Liver (tissue), 9 donors: ENCODE measurements around the gene SMC4. TPM values are rescaled to one million over a fixed set of nuclear protein-coding genes. Genes with fewer than 3 reads are reported as not detected.

ENCODE experiments used
- DNase-seq: peaks from one replicate; pipeline ENCODE4 v3.0.0-alpha.2; 2017; ENCODE audit warnings: low spot score
- H3K27ac ChIP-seq, 2 donors: one replicate each; pipeline ENCODE4 v1.7.0; 2013; ENCODE audit warnings: inconsistent platforms in 2 of 2, low read length in 2 of 2, control low read depth in 1 of 2, low read depth in 1 of 2, mild to moderate bottlenecking in 1 of 2
- H3K27me3 ChIP-seq, 4 donors: one replicate each; pipeline versions ENCODE4 v1.6.1 to v1.7.0; 2013; ENCODE audit warnings: low read length in 3 of 4, inconsistent platforms in 1 of 4, mild to moderate bottlenecking in 1 of 4, moderate library complexity in 1 of 4; ENCODE audit not compliant: control insufficient read depth in 4 of 4, insufficient read depth in 4 of 4
- H3K36me3 ChIP-seq, 4 donors: one replicate each; pipeline versions ENCODE4 v1.6.1 to v1.7.0; 2013; ENCODE audit warnings: low read length in 3 of 4, mild to moderate bottlenecking in 3 of 4, low read depth in 1 of 4, moderate library complexity in 1 of 4; ENCODE audit not compliant: control insufficient read depth in 4 of 4, insufficient read depth in 3 of 4
- H3K4me1 ChIP-seq, 4 donors: one replicate each; pipeline versions ENCODE4 v1.6.1 to v1.7.0; 2013; ENCODE audit warnings: low read length in 3 of 4, mild to moderate bottlenecking in 3 of 4, moderate library complexity in 1 of 4; ENCODE audit not compliant: control insufficient read depth in 4 of 4, insufficient read depth in 4 of 4
- H3K4me3 ChIP-seq, 3 donors: one replicate each; pipeline versions ENCODE4 v1.6.1 to v1.7.0; 2013; ENCODE audit warnings: low read length in 3 of 3, control low read depth in 1 of 3, low read depth in 1 of 3, mild to moderate bottlenecking in 1 of 3
- H3K9ac ChIP-seq, 2 donors: one replicate each; pipeline ENCODE4 v1.7.0; 2013; ENCODE audit warnings: low read length in 2 of 2, mild to moderate bottlenecking in 2 of 2, moderate library complexity in 2 of 2, control low read depth in 1 of 2, low read depth in 1 of 2
- H3K9me3 ChIP-seq, 4 donors: one replicate each; pipeline versions ENCODE4 v1.6.1 to v1.7.0; 2013; ENCODE audit warnings: low read length in 3 of 4; ENCODE audit not compliant: control insufficient read depth in 4 of 4
- EGR1 ChIP-seq, 2 donors: IDR thresholded peaks; 2 replicates each; pipeline ENCODE4 v1.6.1; 2016 to 2018; ENCODE audit warnings: antibody characterized with exemption in 2 of 2, low read depth in 2 of 2
- FOXA1 ChIP-seq: IDR thresholded peaks from 2 replicates; pipeline ENCODE4 v1.6.1; 2016; ENCODE audit warnings: antibody characterized with exemption
- FOXA2 ChIP-seq: IDR thresholded peaks from 2 replicates; pipeline ENCODE4 v1.6.1; 2016; ENCODE audit warnings: antibody characterized with exemption
- GABPA ChIP-seq, 2 donors: IDR thresholded peaks in 1 of 2; conservative IDR thresholded peaks in 1 of 2; 2 replicates each; pipeline ENCODE4 v1.6.1; 2016; ENCODE audit warnings: antibody characterized with exemption in 2 of 2, mild to moderate bottlenecking in 1 of 2, moderate library complexity in 1 of 2
- HNF4A ChIP-seq, 2 donors: conservative IDR thresholded peaks; 2 replicates each; pipeline ENCODE4 v1.6.1; 2016; ENCODE audit warnings: antibody characterized with exemption in 2 of 2, mild to moderate bottlenecking in 2 of 2
- HNF4G ChIP-seq: IDR thresholded peaks from 2 replicates; pipeline ENCODE4 v1.6.1; 2016; ENCODE audit warnings: antibody characterized with exemption
- JUND ChIP-seq, 2 donors: IDR thresholded peaks; 2 replicates each; pipeline ENCODE4 v1.6.1; 2016; ENCODE audit warnings: antibody characterized with exemption in 2 of 2
- NR2F2 ChIP-seq: IDR thresholded peaks from 2 replicates; pipeline ENCODE4 v1.6.1; 2016; ENCODE audit warnings: antibody characterized with exemption
- RAD21 ChIP-seq, 2 donors: IDR thresholded peaks; 2 replicates each; pipeline ENCODE4 v1.6.1; 2016; ENCODE audit warnings: antibody characterized with exemption in 2 of 2, mild to moderate bottlenecking in 2 of 2
- RXRA ChIP-seq, 2 donors: IDR thresholded peaks; 2 replicates each; pipeline ENCODE4 v1.6.1; 2017 to 2018; ENCODE audit warnings: antibody characterized with exemption in 2 of 2, mild to moderate bottlenecking in 1 of 2
- SP1 ChIP-seq: IDR thresholded peaks from 2 replicates; pipeline ENCODE4 v1.6.1; 2018; ENCODE audit warnings: antibody characterized with exemption, mild to moderate bottlenecking
- TAF1 ChIP-seq: conservative IDR thresholded peaks from 2 replicates; pipeline ENCODE4 v1.6.1; 2016; ENCODE audit warnings: antibody characterized with exemption, mild to moderate bottlenecking
- YY1 ChIP-seq: IDR thresholded peaks from 2 replicates; pipeline ENCODE4 v1.6.1; 2016; ENCODE audit warnings: antibody characterized with exemption, mild to moderate bottlenecking
- WGBS: extraction: QIAGEN DNeasy Blood & Tissue Kit; methylation state at CpG from one replicate; pipeline ENCODE4 v1.1.7; 2013; 5-methylcytosine and 5-hydroxymethylcytosine counted together
- polyA plus RNA-seq, 2 donors: library from polyadenylated mRNA; stranded (reverse) in 1 of 2; unstranded in 1 of 2; fragments of 200-250 nt in 1 of 2; fragments of >200 nt in 1 of 2; fragmentation: Nextera tagmentation in 1 of 2; extraction: Ambion mirVana in 1 of 2; gene quantifications; one replicate each; pipeline versions ENCODE4 v1.2.1 to v1.2.3, GENCODE V29; 2013 to 2015
- total RNA-seq, 2 donors: library from RNA; depleted of rRNA; stranded (reverse); fragments of >200 nt; gene quantifications; one replicate each; pipeline ENCODE4 v1.2.3, GENCODE V29; 2014
- TF ChIP-seq, protein P1 (sequence below): IDR thresholded peaks from 2 replicates; pipeline ENCODE4 v1.6.1; 2016; ENCODE audit warnings: antibody characterized with exemption
- TF ChIP-seq, protein P2 (sequence below): fragments of 150-350 bp; IDR thresholded peaks from 2 replicates; pipeline ENCODE4 v1.5.1; 2017; ENCODE audit warnings: improper control_type of control experiment, low read depth, low read length; ENCODE audit not compliant: missing input control
- TF ChIP-seq, protein P3 (sequence below): IDR thresholded peaks from 2 replicates; pipeline ENCODE4 v1.6.1; 2016; ENCODE audit warnings: antibody characterized with exemption, mild to moderate bottlenecking
- TF ChIP-seq, protein P4 (sequence below): IDR thresholded peaks from 2 replicates; pipeline ENCODE4 v1.6.1; 2016; ENCODE audit warnings: antibody characterized with exemption
- TF ChIP-seq, protein P5 (sequence below): IDR thresholded peaks from 2 replicates; pipeline ENCODE4 v1.6.1; 2016; ENCODE audit warnings: antibody characterized with exemption
- donor health status: healthy.
- donor health status: healthy.
- donor health status: healthy.
- donor health status: healthy.
- donor health status: healthy.

Gene SMC4
- total and polyA plus RNA-seq, 4 donors = 6.7 to 161 (median 17.1) TPM

DNA sequence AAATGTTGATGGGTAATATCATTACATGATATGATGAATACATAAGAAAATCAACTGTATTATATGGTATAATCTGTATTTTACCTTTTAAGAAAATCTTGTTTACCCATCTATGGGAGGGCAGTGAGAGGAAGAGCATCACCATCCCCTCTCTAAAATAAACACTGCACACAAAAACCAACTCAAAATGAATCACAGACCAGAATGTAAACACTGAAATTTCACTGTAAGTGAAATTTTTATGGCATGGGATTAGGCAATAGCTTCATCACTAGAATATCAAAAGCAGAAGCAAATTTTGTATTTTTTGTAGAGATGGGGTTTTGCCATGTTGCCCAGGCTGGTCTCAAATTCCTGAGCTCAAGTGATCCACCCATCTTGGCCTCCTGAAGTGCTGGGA lies 26.7 kb upstream of the SMC4 start:
- Histone ChIP-seq H3K36me3 (peaks cover 0 to 2% (median 0%) of the 10 kb centered on the region in 4 donors), H3K27ac (no peak overlapping the region), H3K27me3 (no peaks in the 10 kb centered on the region), H3K4me3 (no peak overlapping the region), H3K9ac (no peak overlapping the region), H3K9me3 (no peaks in the 10 kb centered on the region), H3K4me1 (peaks cover 0 to 4% (median 1%) of the 10 kb centered on the region in 4 donors)
- TF ChIP-seq EGR1 (IDR thresholded peaks at IDR 0.05; ENCODE audit: low read depth in 2 of 2) = no peak
- TF ChIP-seq, protein P1, sequence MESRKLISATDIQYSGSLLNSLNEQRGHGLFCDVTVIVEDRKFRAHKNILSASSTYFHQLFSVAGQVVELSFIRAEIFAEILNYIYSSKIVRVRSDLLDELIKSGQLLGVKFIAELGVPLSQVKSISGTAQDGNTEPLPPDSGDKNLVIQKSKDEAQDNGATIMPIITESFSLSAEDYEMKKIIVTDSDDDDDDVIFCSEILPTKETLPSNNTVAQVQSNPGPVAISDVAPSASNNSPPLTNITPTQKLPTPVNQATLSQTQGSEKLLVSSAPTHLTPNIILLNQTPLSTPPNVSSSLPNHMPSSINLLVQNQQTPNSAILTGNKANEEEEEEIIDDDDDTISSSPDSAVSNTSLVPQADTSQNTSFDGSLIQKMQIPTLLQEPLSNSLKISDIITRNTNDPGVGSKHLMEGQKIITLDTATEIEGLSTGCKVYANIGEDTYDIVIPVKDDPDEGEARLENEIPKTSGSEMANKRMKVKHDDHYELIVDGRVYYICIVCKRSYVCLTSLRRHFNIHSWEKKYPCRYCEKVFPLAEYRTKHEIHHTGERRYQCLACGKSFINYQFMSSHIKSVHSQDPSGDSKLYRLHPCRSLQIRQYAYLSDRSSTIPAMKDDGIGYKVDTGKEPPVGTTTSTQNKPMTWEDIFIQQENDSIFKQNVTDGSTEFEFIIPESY = no peak
- DNase-seq = no peak

DNA sequence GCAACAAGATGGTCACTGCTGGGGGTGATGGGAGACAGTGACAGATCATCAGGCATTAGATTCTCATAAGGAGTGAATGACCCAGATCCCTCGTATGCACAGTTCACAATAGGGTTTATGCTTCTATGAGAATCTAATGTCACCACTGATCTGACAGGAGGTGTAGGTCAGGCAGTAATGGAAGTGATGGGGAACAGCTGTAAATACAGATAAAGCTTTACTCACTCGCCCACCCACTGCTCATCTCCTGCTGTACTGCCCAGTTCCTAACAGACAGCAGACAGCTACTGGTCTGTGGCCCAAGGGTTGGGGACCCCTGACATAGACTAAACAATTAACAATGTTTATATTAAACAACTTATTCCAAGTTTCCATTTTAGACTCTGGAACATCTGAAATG lies 25.8 kb upstream of the SMC4 start:
- Histone ChIP-seq H3K4me1 (peaks cover 0 to 4% (median 1%) of the 10 kb centered on the region in 4 donors), H3K36me3 (peaks cover 0 to 2% (median 0%) of the 10 kb centered on the region in 4 donors), H3K27me3 (no peaks in the 10 kb centered on the region), H3K27ac (no peak overlapping the region), H3K4me3 (no peak overlapping the region), H3K9ac (no peak overlapping the region), H3K9me3 (no peaks in the 10 kb centered on the region)
- DNase-seq = no peak
- TF ChIP-seq NR2F2 (no peak), YY1 (no peak), HNF4A (conservative IDR thresholded peaks at IDR 0.05) (no peak), GABPA (IDR thresholded peaks at IDR 0.05 in 1 of 2, conservative IDR thresholded peaks at IDR 0.05 in 1 of 2) (no peak), JUND (IDR thresholded peaks at IDR 0.05) (no peak), SP1 (no peak), TAF1 (no peak), FOXA1 (no peak), RAD21 (IDR thresholded peaks at IDR 0.05) (no peak), FOXA2 (no peak), HNF4G (no peak), EGR1 (IDR thresholded peaks at IDR 0.05; ENCODE audit: low read depth in 2 of 2) (no peak), RXRA (IDR thresholded peaks at IDR 0.05) (no peak)
- TF ChIP-seq, protein P2, sequence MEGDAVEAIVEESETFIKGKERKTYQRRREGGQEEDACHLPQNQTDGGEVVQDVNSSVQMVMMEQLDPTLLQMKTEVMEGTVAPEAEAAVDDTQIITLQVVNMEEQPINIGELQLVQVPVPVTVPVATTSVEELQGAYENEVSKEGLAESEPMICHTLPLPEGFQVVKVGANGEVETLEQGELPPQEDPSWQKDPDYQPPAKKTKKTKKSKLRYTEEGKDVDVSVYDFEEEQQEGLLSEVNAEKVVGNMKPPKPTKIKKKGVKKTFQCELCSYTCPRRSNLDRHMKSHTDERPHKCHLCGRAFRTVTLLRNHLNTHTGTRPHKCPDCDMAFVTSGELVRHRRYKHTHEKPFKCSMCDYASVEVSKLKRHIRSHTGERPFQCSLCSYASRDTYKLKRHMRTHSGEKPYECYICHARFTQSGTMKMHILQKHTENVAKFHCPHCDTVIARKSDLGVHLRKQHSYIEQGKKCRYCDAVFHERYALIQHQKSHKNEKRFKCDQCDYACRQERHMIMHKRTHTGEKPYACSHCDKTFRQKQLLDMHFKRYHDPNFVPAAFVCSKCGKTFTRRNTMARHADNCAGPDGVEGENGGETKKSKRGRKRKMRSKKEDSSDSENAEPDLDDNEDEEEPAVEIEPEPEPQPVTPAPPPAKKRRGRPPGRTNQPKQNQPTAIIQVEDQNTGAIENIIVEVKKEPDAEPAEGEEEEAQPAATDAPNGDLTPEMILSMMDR = no peak
- TF ChIP-seq, protein P1 = no peak
- TF ChIP-seq, protein P3, sequence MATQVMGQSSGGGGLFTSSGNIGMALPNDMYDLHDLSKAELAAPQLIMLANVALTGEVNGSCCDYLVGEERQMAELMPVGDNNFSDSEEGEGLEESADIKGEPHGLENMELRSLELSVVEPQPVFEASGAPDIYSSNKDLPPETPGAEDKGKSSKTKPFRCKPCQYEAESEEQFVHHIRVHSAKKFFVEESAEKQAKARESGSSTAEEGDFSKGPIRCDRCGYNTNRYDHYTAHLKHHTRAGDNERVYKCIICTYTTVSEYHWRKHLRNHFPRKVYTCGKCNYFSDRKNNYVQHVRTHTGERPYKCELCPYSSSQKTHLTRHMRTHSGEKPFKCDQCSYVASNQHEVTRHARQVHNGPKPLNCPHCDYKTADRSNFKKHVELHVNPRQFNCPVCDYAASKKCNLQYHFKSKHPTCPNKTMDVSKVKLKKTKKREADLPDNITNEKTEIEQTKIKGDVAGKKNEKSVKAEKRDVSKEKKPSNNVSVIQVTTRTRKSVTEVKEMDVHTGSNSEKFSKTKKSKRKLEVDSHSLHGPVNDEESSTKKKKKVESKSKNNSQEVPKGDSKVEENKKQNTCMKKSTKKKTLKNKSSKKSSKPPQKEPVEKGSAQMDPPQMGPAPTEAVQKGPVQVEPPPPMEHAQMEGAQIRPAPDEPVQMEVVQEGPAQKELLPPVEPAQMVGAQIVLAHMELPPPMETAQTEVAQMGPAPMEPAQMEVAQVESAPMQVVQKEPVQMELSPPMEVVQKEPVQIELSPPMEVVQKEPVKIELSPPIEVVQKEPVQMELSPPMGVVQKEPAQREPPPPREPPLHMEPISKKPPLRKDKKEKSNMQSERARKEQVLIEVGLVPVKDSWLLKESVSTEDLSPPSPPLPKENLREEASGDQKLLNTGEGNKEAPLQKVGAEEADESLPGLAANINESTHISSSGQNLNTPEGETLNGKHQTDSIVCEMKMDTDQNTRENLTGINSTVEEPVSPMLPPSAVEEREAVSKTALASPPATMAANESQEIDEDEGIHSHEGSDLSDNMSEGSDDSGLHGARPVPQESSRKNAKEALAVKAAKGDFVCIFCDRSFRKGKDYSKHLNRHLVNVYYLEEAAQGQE = no peak
- TF ChIP-seq, protein P4, sequence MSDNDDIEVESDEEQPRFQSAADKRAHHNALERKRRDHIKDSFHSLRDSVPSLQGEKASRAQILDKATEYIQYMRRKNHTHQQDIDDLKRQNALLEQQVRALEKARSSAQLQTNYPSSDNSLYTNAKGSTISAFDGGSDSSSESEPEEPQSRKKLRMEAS = no peak
- TF ChIP-seq, protein P5, sequence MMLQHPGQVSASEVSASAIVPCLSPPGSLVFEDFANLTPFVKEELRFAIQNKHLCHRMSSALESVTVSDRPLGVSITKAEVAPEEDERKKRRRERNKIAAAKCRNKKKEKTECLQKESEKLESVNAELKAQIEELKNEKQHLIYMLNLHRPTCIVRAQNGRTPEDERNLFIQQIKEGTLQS = no peak
- WGBS = 97% methylated on average over 2 of the region's 2 CpGs
